IMR-90 (cell line): ENCODE results near the gene RHOBTB3. TPM values are rescaled to one million over a fixed set of nuclear protein-coding genes. Genes with fewer than 3 reads are reported as not detected.
A peak's percentile ranks its signal among the peaks of the same experiment; 100 is the strongest.

ENCODE experiments used
- ATAC-seq: fragments of 200-7000 bp; cut with Tn5 transposase; 2 replicates; pipeline ENCODE4 v1.9.1; 2020; ENCODE audit warnings: low read depth, mild to moderate bottlenecking, moderate library complexity
- BruUV-seq: library from RNA; stranded (reverse); fragments of 400-500 nt; replicated peaks from 2 replicates; lab custom pipeline; 2021; lab: Mats Ljungman, UMichigan
- CTCF ChIA-PET: fragments of 300-600 bp; formaldehyde crosslinking; extraction: SDS; loops from one replicate; lab custom pipeline; 2021; ENCODE audit warnings: antibody characterized with exemption; lab: Yijun Ruan, JAX
- POLR2A ChIA-PET: fragments of 300-600 bp; sonication (Branson Sonifier 250); formaldehyde crosslinking; loops from one replicate; lab custom pipeline; 2022; ENCODE audit warnings: antibody characterized with exemption; ENCODE audit not compliant: unreplicated experiment; lab: Charles Lee
- DNase-seq: peaks from one replicate; pipeline ENCODE4 v3.0.0; 2013
- H2AFZ ChIP-seq: replicated peaks from 2 replicates; pipeline ENCODE3; 2013; ENCODE audit warnings: low read length, mild to moderate bottlenecking; ENCODE audit not compliant: poor library complexity
- H2AK5ac ChIP-seq: 2 replicates; pipeline ENCODE4 v1.6.1; 2013; ENCODE audit warnings: low read depth, low read length, inconsistent platforms
- H2AK9ac ChIP-seq: replicated peaks from 2 replicates; pipeline ENCODE3; 2013; ENCODE audit warnings: mild to moderate bottlenecking, low read depth, low read length, moderate library complexity; ENCODE audit not compliant: poor library complexity
- H2BK120ac ChIP-seq: 2 replicates; pipeline ENCODE4 v1.6.1; 2013; ENCODE audit warnings: low read depth, low read length, inconsistent platforms
- H2BK15ac ChIP-seq: 3 replicates; pipeline ENCODE4 v1.6.1; 2013; ENCODE audit warnings: low read depth, low read length, inconsistent platforms
- H2BK20ac ChIP-seq: 2 replicates; pipeline ENCODE4 v1.6.1; 2013; ENCODE audit warnings: low read depth, mild to moderate bottlenecking, inconsistent platforms, low read length, moderate library complexity
- H2BK5ac ChIP-seq: 2 replicates; pipeline ENCODE4 v1.6.1; 2013; ENCODE audit warnings: mild to moderate bottlenecking, low read depth, low read length, inconsistent platforms; ENCODE audit not compliant: poor library complexity, severe bottlenecking
- H3K14ac ChIP-seq: replicated peaks from 2 replicates; pipeline ENCODE4 v1.6.1; 2013; ENCODE audit warnings: low read depth, low read length, inconsistent platforms
- H3K18ac ChIP-seq: 2 replicates; pipeline ENCODE4 v1.6.1; 2013; ENCODE audit warnings: low read depth, low read length, control low read depth
- H3K23ac ChIP-seq: 2 replicates; pipeline ENCODE4 v1.6.1; 2013; ENCODE audit warnings: low read depth, low read length, inconsistent platforms
- H3K27ac ChIP-seq: 2 replicates; pipeline ENCODE4 v1.5.1; 2013; ENCODE audit warnings: mild to moderate bottlenecking, control low read depth, low read length; ENCODE audit not compliant: insufficient read depth
- H3K27me3 ChIP-seq: 2 replicates; pipeline ENCODE4 v1.6.1; 2013; ENCODE audit warnings: low read length; ENCODE audit not compliant: control insufficient read depth, insufficient read depth
- H3K36me3 ChIP-seq: 2 replicates; pipeline ENCODE4 v1.6.1; 2013; ENCODE audit warnings: low read length, mixed read lengths; ENCODE audit not compliant: control insufficient read depth, insufficient read depth
- H3K4ac ChIP-seq: 2 replicates; pipeline ENCODE4 v1.6.1; 2013; ENCODE audit warnings: low read depth, low read length, inconsistent platforms
- H3K4me1 ChIP-seq: 2 replicates; pipeline ENCODE4 v1.6.1; 2013; ENCODE audit warnings: low read length, mixed read lengths; ENCODE audit not compliant: control insufficient read depth, insufficient read depth
- H3K4me2 ChIP-seq: 2 replicates; pipeline ENCODE4 v1.6.1; 2013; ENCODE audit warnings: low read depth, mild to moderate bottlenecking, control low read depth, low read length, moderate library complexity
- H3K4me3 ChIP-seq: 2 replicates; pipeline ENCODE4 v1.5.1; 2013; ENCODE audit warnings: low read depth, mild to moderate bottlenecking, control low read depth, low read length, moderate library complexity; ENCODE audit not compliant: insufficient read depth
- H3K56ac ChIP-seq: 2 replicates; pipeline ENCODE4 v1.6.1; 2013; ENCODE audit warnings: low read length, inconsistent platforms; ENCODE audit not compliant: insufficient read depth; ENCODE audit errors: extremely low read depth
- H3K79me1 ChIP-seq, 2 experiments: 2 replicates each; pipeline ENCODE4 v1.6.1; 2013; ENCODE audit warnings: low read length in 2 of 2, inconsistent platforms in 1 of 2, low read depth in 1 of 2
- H3K9ac ChIP-seq: 2 replicates; pipeline ENCODE4 v1.6.1; 2013; ENCODE audit warnings: low read depth, low read length, control low read depth
- H3K9me1 ChIP-seq: 2 replicates; pipeline ENCODE4 v1.6.1; 2013; ENCODE audit warnings: low read length, inconsistent platforms; ENCODE audit not compliant: insufficient read depth
- H3K9me3 ChIP-seq: 2 replicates; pipeline ENCODE4 v1.6.1; 2013; ENCODE audit warnings: low read length; ENCODE audit not compliant: control insufficient read depth, insufficient read depth
- H4K20me1 ChIP-seq: 2 replicates; pipeline ENCODE4 v1.6.1; 2013; ENCODE audit warnings: low read length, inconsistent platforms; ENCODE audit not compliant: insufficient read depth
- H4K5ac ChIP-seq: 2 replicates; pipeline ENCODE4 v1.6.1; 2013; ENCODE audit warnings: mild to moderate bottlenecking, low read depth, low read length, control low read depth
- H4K8ac ChIP-seq, 2 experiments: 2 replicates each; pipeline ENCODE4 v1.6.1; 2013; ENCODE audit warnings: low read depth in 2 of 2, low read length in 2 of 2, control low read depth in 1 of 2, inconsistent platforms in 1 of 2
- H4K91ac ChIP-seq: 2 replicates; pipeline ENCODE4 v1.6.1; 2013; ENCODE audit warnings: low read depth, low read length, inconsistent platforms; ENCODE audit not compliant: insufficient read depth
- BHLHE40 ChIP-seq: fragments of 150-350 bp; IDR thresholded peaks from 2 replicates; pipeline ENCODE4 v1.6.1; 2016; ENCODE audit warnings: mild to moderate bottlenecking, low read depth, low read length
- CEBPB ChIP-seq: IDR thresholded peaks from 2 replicates; pipeline ENCODE4 v1.6.1; 2012; ENCODE audit warnings: low read depth, low read length, improper control_type of control experiment
- CHD1 ChIP-seq: IDR thresholded peaks from 2 replicates; pipeline ENCODE4 v1.6.1; 2012; ENCODE audit warnings: low read depth, low read length, improper control_type of control experiment
- ELK1 ChIP-seq: fragments of 150-350 bp; IDR thresholded peaks from 2 replicates; pipeline ENCODE4 v1.6.1; 2016; ENCODE audit warnings: low read depth, mild to moderate bottlenecking, low read length, moderate library complexity, borderline replicate concordance
- FOS ChIP-seq: fragments of 150-350 bp; IDR thresholded peaks from 2 replicates; pipeline ENCODE4 v1.6.1; 2016; ENCODE audit warnings: low read depth, low read length
- MAFK ChIP-seq: IDR thresholded peaks from 2 replicates; pipeline ENCODE4 v1.6.1; 2012; ENCODE audit warnings: low read depth, low read length, improper control_type of control experiment
- MAZ ChIP-seq: IDR thresholded peaks from 2 replicates; pipeline ENCODE4 v1.6.1; 2012; ENCODE audit warnings: low read depth, mild to moderate bottlenecking, low read length, improper control_type of control experiment, moderate library complexity, borderline replicate concordance
- MXI1 ChIP-seq: IDR thresholded peaks from 2 replicates; pipeline ENCODE4 v1.6.1; 2012; ENCODE audit warnings: low read depth, mild to moderate bottlenecking, low read length, moderate library complexity, borderline replicate concordance
- NFE2L2 ChIP-seq: fragments of 150-350 bp; IDR thresholded peaks from 2 replicates; pipeline ENCODE4 v1.6.1; 2016; ENCODE audit warnings: low read depth, mild to moderate bottlenecking, low read length
- POLR2A ChIP-seq: IDR thresholded peaks from 2 replicates; pipeline ENCODE4 v1.6.1; 2012; ENCODE audit warnings: mild to moderate bottlenecking, low read depth, low read length
- RAD21 ChIP-seq: IDR thresholded peaks from 2 replicates; pipeline ENCODE4 v1.6.1; 2012; ENCODE audit warnings: low read length, improper control_type of control experiment
- RCOR1 ChIP-seq: IDR thresholded peaks from 2 replicates; pipeline ENCODE4 v1.6.1; 2012; ENCODE audit warnings: mild to moderate bottlenecking, low read length, improper control_type of control experiment; ENCODE audit not compliant: insufficient replicate concordance
- RFX5 ChIP-seq: IDR thresholded peaks from 2 replicates; pipeline ENCODE4 v1.8.0; 2012; ENCODE audit warnings: low read depth, mild to moderate bottlenecking, low read length, moderate library complexity
- SMC3 ChIP-seq: fragments of 150-350 bp; IDR thresholded peaks from 2 replicates; pipeline ENCODE4 v1.6.1; 2016; ENCODE audit warnings: low read depth, mild to moderate bottlenecking, antibody characterized with exemption, low read length, moderate library complexity
- USF2 ChIP-seq: fragments of 150-350 bp; IDR thresholded peaks from 2 replicates; pipeline ENCODE4 v1.6.1; 2017; ENCODE audit warnings: mild to moderate bottlenecking, antibody characterized with exemption, low read length, low read depth
- WGBS, 2 experiments: methylation state at CpG; one replicate each; pipeline versions ENCODE4 v1.1.5 to v1.1.7; 2013; ENCODE audit warnings: missing lambda C conversion rate in 2 of 2; ENCODE audit not compliant: insufficient read length in 1 of 2; ENCODE audit errors: extremely low coverage in 2 of 2; 5-methylcytosine and 5-hydroxymethylcytosine counted together
- dilution Hi-C: fragments of 300-500 bp; cut with HindIII; formaldehyde crosslinking; loops from one replicate; pipeline ENCODE4 v1.14.3; 2018; ENCODE audit warnings: low sequenced_read_pairs; ENCODE audit not compliant: unreplicated experiment
- in situ Hi-C: fragments of 300-500 bp; cut with MboI; formaldehyde crosslinking; loops from 3 replicates; pipeline ENCODE4 v1.14.3; 2019; ENCODE audit warnings: low sequenced_read_pairs, inconsistent platforms, mixed read lengths
- intact Hi-C: fragments of 100-400 bp; cut with micrococcal nuclease; formaldehyde crosslinking; loops from 2 replicates; pipeline ENCODE4 v1.10.0; 2022
- polyA plus RNA-seq, 3 experiments: library from polyadenylated mRNA; depleted of rRNA; stranded (reverse); fragments of >200 nt; gene quantifications; 2 replicates each; pipeline ENCODE4 v1.2.3, GENCODE V29; 2012; ENCODE audit warnings: low replicate concordance in 1 of 3
- total RNA-seq: library from RNA; depleted of rRNA; stranded (reverse); fragments of >200 nt; gene quantifications from 2 replicates; pipeline ENCODE4 v1.2.3, GENCODE V29; 2012

RHOBTB3 gene
- total and polyA plus RNA-seq, 2 of the 4 experiments (the other 2 are of a cell fraction) = 117 to 447 TPM

- dilution Hi-C loops = no loop called here
- Histone ChIP-seq H2BK20ac (peak overlapping the region; percentile 46; the same call in 1 of the 2 replicates), H3K9me1 (peaks cover 18% of the 10 kb centered on the region), H2BK5ac (peak overlapping the region; percentile 64), H3K14ac (peak overlapping the region; percentile 70; the same call in 1 of the 2 replicates), H3K27me3 (no peaks in the 10 kb centered on the region), H3K79me1 (peaks cover 14 to 46% of the 10 kb centered on the region in 2 experiments; a peak in 3 of 4 replicates), H3K9ac (no peak overlapping the region), H3K4me1 (peaks cover 14% of the 10 kb centered on the region), H3K9me3 (no peaks in the 10 kb centered on the region), H2AK9ac (peak overlapping the region; percentile 30), H3K23ac (peak overlapping the region; percentile 62), H2AFZ (no peak overlapping the region), H3K56ac (no peak overlapping the region), H2BK120ac (peak overlapping the region; percentile 53), H2AK5ac (peak overlapping the region; percentile 70), H4K20me1 (no peaks in the 10 kb centered on the region), H4K91ac (peak overlapping the region; percentile 42), H3K36me3 (peaks cover 26% of the 10 kb centered on the region), H3K27ac (peak overlapping the region; percentile 71; the same call in 1 of the 2 replicates), H4K5ac (peak overlapping the region; percentile 16), H3K4me3 (no peak overlapping the region), H3K4ac (peak overlapping the region; percentile 80), H4K8ac (peak overlapping the region; percentile 39 to 74; a peak in 3 of 4 replicates), H3K4me2 (no peak overlapping the region), H2BK15ac (peak overlapping the region; percentile 57; the same call in 2 of the 3 replicates), H3K18ac (peak overlapping the region; percentile 11)
- DNase-seq (no peak), ATAC-seq (no peak)
- 100% methylated on average over 2 of the region's 7 CpGs; no CpG with 5 or more reads in 1 of the 2 experiments for WGBS, 2 experiments
- POLR2A ChIA-PET = no interaction called here
- CTCF ChIA-PET = no interaction called here
- BruUV-seq = no TSS peak
- intact Hi-C loops = no loop called here
- in situ Hi-C loops = no loop called here
- TF ChIP-seq CEBPB (no peak), CHD1 (no peak), FOS (no peak), RFX5 (no peak), BHLHE40 (no peak), RCOR1 (no peak), NFE2L2 (no peak), SMC3 (no peak), POLR2A (no peak), MXI1 (no peak), USF2 (no peak), ELK1 (no peak), MAZ (no peak), RAD21 (no peak), MAFK (no peak)
Measured at GRCh38 chr5:95778713-95779436, 47.7 kb downstream of the RHOBTB3 start.
